ENCODE measurements around the gene TRMT61A.

TRMT61A gene

DNA sequence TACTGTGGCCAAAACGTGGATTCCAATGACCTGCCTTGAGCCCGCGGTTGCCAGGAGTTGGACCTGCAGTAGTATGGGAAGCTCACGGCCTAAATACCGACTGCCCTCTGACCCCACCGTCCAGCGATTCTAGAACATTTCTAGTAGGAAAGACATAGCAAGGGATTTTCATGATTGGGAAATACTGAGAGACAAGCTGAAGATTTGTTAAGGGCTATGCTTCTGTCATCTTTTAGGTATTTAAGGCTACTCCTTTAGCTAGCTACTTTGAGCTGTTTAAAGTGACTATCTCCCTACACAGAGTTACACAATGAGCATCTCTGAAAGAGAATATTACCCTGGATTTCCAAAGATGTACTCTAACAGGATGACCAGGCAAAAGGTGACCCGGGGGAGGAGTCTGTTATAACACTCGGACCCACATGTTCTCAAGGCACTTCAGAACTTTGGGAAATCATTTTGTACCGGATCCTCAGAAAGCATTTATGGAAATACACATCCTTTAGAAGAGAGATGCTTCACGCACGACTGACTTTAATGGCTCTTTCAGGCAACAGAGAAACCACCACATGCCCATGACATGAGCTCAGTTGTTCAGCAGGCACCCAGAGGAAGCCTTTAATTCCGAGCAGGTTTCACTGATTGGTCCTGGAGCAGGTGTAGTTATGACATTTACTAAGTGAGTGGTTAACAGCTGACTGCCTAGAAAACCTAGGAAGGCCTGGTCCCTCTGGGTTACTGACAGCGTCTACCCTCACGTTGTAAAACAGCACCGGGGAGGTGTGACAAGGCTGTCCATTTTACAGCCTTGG lies 29.3 kb downstream of the TRMT61A start:
- no peak overlapping the region for H3K4me3 ChIP-seq (ENCODE audit: low read length)
- TF ChIP-seq, protein P1, sequence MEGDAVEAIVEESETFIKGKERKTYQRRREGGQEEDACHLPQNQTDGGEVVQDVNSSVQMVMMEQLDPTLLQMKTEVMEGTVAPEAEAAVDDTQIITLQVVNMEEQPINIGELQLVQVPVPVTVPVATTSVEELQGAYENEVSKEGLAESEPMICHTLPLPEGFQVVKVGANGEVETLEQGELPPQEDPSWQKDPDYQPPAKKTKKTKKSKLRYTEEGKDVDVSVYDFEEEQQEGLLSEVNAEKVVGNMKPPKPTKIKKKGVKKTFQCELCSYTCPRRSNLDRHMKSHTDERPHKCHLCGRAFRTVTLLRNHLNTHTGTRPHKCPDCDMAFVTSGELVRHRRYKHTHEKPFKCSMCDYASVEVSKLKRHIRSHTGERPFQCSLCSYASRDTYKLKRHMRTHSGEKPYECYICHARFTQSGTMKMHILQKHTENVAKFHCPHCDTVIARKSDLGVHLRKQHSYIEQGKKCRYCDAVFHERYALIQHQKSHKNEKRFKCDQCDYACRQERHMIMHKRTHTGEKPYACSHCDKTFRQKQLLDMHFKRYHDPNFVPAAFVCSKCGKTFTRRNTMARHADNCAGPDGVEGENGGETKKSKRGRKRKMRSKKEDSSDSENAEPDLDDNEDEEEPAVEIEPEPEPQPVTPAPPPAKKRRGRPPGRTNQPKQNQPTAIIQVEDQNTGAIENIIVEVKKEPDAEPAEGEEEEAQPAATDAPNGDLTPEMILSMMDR (IDR thresholded peaks at IDR 0.05; ENCODE audit: insufficient read depth, low read depth, low read length, missing control alignments): no peak
- DNase-seq (ENCODE audit: low read depth): peak; percentile 68

DNA sequence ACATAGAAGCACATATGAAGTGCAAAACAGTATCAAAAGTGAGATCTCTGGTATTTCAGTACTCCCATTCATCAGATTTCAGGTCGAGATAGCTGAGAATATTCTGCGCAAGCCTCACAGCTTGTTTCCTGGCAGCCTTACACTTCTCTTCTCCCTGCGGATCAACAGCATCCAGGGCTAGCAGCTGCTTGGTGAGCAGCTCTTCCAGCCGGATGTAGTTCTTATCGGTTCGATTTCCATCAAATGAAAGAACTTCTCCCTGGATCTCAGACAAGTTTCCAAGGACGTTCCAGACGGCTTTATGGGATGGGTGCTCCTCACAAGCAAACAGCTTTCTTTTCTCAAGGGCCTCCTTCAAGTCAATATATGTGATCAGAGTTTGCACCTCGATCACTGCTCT lies 30.8 kb downstream of the TRMT61A start:
- no peak for DNase-seq (ENCODE audit: low read depth)
- H3K4me3 ChIP-seq (ENCODE audit: low read length): no peak overlapping the region
- TF ChIP-seq, protein P1 (IDR thresholded peaks at IDR 0.05; ENCODE audit: insufficient read depth, low read depth, low read length, missing control alignments): no peak

DNA sequence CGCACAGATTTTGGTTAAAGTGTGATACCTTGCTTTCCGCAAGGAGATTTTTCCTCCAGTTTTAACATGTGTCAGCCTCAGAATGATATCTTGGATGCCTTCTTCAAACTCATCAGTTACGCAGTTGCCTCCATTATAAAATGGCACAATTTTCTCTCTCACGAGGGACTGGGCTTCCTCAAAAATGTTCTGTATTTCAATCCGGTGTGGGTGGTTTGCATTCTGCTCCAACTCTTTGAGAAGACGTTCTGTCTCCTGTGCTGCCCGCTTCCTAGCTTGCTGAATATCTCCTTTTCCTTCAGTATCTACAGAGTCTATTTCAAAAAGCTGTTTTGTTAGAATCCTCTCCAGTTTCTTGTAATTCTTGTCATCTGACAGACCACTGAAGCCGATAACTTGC lies 31.7 kb downstream of the TRMT61A start:
- peak overlapping the region; percentile 92 for H3K4me3 ChIP-seq (ENCODE audit: low read length)
- no peak for DNase-seq (ENCODE audit: low read depth)
- TF ChIP-seq, protein P1 (IDR thresholded peaks at IDR 0.05; ENCODE audit: insufficient read depth, low read depth, low read length, missing control alignments): no peak

DNA sequence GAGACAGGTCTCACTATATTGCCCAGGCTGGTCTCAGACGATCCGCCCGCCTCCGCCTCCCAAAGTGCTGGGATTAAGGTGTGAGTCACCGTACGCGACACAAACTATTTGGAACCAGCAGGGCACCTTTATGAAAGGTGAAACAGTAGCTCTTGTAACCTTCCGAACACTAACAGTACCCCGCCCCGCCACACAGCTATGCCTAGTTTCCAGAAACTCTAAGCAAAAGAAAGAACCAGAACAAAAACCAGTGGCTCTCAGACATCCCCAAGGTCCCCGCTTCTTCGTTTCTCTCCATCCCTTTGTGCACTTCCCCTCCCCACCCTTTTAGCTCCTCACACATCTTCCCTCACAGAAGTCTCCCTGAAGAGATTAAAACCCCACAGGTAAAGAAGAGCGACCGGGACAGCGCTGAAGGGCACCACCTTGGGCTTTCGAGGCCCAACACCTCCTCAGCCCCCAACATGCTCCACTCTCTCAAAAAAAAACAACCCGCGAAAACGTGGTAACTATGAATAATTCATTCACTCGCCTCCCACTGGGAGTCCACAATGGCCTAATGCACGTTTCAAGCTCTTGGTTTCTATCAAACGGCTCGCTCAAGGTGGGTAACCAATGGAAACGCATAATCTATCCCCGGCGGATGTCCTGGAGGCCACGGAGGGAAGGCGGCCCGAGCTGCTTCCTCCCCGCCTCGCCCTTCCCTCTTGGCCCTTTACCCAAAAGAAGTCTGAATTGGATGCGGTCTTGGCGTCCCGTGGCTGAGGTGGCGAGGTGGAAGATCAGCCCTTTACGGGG lies 32.6 kb downstream of the TRMT61A start:
- DNase-seq (ENCODE audit: low read depth): peak; percentile 63

DNA sequence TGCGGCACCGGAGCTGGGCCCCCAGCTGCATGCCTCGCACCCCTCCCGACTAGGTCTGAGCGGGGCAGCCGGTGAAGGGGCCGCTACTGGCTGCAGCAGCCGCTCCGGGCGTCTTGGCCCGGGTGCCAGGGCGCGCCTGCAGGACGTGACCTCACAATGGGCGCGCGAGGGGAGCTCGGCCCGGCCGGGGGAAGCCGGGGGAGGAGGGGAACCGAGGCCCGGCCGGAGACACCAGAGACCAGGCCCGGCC lies 33.1 kb downstream of the TRMT61A start:
- TF ChIP-seq, protein P1 (IDR thresholded peaks at IDR 0.05; ENCODE audit: insufficient read depth, low read depth, low read length, missing control alignments): no peak
- H3K4me3 ChIP-seq (ENCODE audit: low read length): peak overlapping the region; percentile 92
- DNase-seq (ENCODE audit: low read depth): no peak

More for the DNA sequence above, 32.6 kb downstream of the TRMT61A start:
- TF ChIP-seq, protein P1 (IDR thresholded peaks at IDR 0.05; ENCODE audit: insufficient read depth, low read depth, low read length, missing control alignments): no peak
- peak overlapping the region; percentile 92 for H3K4me3 ChIP-seq (ENCODE audit: low read length)

DNA sequence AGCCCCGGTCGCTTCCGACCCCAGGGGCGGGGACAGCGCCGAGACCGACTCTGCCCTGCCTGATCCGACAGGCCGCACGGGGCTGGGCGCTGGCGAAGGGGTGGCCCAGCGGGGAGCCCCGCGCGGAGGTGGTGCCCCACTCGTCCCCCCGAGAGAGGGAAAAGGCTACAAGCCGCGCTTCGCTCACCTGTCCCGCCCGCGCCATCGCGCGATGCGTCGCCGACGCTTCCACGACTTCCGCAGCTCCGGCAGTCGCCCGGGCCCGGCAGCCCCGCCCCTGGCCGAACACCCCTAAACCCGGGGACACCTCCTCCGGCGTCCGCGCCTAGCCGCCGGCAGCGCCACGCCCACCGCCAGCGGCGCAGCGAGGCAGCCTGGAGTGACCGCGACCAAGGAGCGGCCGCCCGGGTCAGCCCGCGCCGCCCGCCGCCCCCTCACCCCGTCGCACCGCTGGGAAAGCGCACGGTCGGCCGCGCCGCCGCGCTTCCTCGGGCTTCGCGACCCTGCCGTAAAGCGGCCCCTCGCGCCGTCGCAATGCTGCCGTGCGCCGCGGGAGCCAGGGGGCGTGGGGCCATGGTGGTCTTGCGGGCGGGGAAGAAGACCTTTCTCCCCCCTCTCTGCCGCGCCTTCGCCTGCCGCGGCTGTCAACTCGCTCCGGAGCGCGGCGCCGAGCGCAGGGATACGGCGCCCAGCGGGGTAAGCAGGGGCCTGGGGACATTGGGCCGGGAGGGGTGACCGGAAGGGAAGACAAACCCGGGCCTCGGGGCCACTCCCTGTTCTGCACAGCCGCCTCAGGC lies 33.6 kb downstream of the TRMT61A start, which contains the start of the genes BAG5 and COA8:
BAG5 (minus strand) TSS at position 229 of the 797 bp plus-strand sequence. CDS start 1,493 bp downstream, outside the sequence.
COA8 (plus strand) TSS at position 532 of the 797 bp plus-strand sequence; CDS start at position 574, 42 bp downstream.
- H3K4me3 ChIP-seq (ENCODE audit: low read length): peak within 1 kb of the TSS; percentile 92
- TF ChIP-seq, protein P1 (IDR thresholded peaks at IDR 0.05; ENCODE audit: insufficient read depth, low read depth, low read length, missing control alignments): no peak
- DNase-seq (ENCODE audit: low read depth): peak; percentile 86

Measured in epithelial cell of esophagus (primary cell).